HG02623 (cell line): Measurements from ENCODE around the gene SORT1.
"Not testable (repeated sequence)": the region's sequence is repeated elsewhere in the genome, so short reads cannot be mapped to it uniquely, and the experiment has no call there.

ENCODE experiments used
- ATAC-seq: cut with Tn5 transposase; IDR thresholded peaks from one replicate; pipeline ENCODE4 v1.9.1; 2021; ENCODE audit warnings: moderate library complexity; ENCODE audit not compliant: unreplicated experiment

SORT1 gene

GRCh38 chr1:109350182-109350581 lies 47.5 kb downstream of the SORT1 start:
- no peak for ATAC-seq

GRCh38 chr1:109347511-109347910 lies 50.2 kb downstream of the SORT1 start:
- no peak for ATAC-seq

GRCh38 chr1:109341944-109342930 lies 55.5 kb downstream of the SORT1 start:
- no peak for ATAC-seq

- ATAC-seq = no peak
Measured at GRCh38 chr1:109338608-109339007, 59.1 kb downstream of the SORT1 start.

DNA sequence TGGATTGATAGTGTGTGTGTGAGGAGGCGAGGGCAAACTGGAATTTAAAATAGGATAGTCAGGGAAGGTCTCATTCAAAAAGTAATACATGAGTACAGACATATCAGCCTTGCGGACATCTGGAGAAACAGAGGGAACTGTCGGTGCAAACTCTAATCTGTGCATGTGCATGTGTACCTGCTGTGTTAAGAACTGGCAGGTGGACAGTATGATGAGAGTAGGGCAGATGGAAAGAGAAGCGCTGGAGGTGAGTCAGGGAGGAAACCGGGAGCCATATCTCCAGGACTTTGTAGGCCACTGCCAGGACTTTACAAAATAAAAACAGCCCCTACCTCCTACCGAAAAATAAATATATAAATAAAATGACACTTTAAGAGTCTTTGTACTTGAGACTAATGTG lies 59.6 kb downstream of the SORT1 start:
- ATAC-seq = no peak

DNA sequence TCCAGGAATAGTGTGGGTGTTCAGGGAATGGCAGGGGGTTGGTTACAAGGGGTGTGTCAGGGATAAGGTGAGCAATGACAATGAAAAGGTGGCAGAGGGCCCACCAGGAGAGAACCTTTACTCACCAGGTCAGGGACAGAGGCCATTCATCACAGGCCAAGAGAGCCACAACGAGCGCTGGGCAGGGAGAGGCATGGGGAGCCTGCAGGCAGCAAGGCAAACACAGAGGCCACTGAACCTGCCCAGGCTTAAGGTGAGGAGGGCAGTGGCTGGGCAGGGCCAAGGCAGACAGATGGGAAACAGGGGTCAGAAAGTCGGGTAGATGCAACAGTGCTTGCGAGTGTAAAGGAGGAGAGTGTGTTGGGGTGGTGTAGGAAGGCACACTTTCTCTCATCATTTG lies 62.6 kb downstream of the SORT1 start:
- ATAC-seq = no peak

DNA sequence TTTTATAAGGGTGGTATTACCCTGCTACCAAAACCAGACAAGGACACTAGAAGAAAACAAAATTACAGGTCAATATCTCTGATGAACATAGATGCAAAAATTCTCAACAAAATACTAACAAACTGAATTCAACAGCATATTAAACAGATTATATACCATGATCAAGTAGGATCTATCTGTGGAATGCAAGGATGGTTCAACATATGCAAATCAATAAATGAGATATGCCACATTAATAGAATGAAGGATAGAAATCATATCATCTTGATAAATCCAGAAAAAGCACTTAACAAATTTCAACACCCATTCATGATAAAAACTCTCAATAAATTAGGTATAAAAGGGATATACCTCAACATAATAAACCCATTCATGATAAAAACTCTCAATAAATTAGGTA lies 66.6 kb downstream of the SORT1 start:
- ATAC-seq = no peak

DNA sequence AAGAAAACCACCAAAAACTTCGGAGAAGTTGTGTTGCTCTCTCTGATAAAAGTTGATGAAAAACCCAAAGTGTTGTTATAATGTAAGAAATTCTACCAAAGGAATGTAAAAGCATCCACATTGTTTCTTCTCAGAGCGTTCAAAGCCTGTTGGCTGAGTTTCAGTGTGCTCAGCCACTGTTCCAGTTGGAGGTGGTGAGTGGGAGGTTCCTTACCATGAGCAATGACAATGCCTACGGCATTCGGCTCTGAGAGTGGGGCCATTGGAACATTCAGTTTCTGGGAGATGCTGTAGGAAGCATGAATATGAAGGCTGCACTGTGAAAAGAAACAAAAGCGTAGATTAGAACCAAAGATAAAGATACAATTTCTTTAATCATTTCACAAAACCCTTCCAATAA lies 70.4 kb downstream of the SORT1 start:
- ATAC-seq = no peak

DNA sequence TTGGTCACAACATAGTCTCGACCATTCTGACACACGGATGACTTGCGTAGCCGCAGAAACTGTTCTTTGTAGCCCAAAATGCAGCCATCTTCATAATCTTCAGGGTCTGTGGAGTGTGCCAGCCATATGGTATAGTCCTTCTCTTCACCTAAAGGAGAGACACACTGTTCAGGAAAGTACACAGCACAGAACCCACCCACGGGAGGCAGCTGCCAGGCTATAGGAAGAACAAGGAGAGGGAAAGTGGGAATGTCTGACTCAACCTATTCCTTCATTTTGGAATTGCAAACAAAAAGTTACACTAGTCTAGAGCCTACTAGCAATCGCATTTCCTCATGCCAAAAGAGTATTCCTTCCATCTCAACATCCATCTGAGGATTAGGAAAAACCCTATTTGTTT lies 74.7 kb downstream of the SORT1 start:
- ATAC-seq = no peak

DNA sequence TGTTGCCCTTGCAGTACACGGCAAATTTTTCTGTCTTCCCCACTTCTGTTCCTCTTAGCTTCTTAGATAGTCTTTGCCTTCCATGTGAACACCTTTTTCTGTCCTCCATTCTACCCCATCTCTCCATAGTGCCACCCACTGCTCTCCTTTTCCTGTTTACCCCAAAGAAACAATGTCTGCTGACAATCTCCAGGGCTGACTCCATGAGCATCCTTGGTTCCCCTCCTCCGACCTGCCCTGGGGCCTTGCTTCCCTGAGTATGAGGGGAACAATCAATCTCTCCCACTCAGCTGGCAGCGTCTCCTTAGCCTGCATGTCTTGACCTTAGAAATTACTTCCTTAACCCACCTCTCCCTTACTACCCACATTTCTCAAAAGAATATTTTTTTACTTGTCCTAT lies 78.6 kb downstream of the SORT1 start:
- no peak for ATAC-seq

GRCh38 chr1:109316506-109316905 lies 81.2 kb downstream of the SORT1 start:
- ATAC-seq = no peak

- no peak for ATAC-seq
Measured at GRCh38 chr1:109315288-109315687, 82.4 kb downstream of the SORT1 start.

DNA sequence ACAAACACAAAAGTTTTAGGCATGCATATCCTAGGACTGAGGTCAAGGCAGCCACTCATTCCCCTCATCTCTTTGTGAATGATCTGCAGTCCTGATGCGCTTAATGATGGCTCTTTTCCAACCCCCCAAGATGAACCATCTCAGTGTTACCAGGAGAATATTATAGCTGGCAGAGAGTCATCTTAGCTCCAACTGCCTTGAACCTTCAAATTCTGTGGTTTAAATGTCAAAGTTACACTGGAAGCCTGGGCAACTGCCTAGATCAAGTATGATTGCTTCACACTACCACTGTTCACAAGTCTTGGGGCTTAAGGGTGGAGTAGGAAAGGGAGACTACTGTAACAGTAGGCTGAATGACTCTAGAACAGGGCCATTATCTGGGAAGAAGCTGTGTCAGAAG lies 82.9 kb downstream of the SORT1 start:
- no peak for ATAC-seq

GRCh38 chr1:109312978-109313775 lies 84.5 kb downstream of the SORT1 start:
- ATAC-seq = no peak

- ATAC-seq = no peak
Measured at GRCh38 chr1:109312246-109312645, 85.5 kb downstream of the SORT1 start.

DNA sequence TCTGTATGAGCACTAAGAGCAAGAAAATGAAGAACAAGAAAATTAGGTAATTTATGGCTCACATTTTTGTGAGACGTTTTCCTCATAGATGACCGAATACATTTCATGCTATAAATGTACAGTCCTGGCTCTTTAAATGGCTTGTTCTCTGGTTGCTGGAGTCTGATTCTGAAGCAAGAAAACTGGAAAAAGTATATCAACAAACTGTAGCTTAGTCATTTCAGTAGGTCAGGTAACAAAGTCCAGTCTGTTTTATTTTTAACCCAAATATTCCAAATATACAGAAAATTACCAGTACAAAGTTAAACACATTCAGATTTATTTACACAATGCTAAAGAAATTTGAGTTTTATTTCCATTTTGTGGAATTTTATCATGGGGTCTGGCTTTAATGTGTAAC lies 88.4 kb downstream of the SORT1 start:
- no peak for ATAC-seq

DNA sequence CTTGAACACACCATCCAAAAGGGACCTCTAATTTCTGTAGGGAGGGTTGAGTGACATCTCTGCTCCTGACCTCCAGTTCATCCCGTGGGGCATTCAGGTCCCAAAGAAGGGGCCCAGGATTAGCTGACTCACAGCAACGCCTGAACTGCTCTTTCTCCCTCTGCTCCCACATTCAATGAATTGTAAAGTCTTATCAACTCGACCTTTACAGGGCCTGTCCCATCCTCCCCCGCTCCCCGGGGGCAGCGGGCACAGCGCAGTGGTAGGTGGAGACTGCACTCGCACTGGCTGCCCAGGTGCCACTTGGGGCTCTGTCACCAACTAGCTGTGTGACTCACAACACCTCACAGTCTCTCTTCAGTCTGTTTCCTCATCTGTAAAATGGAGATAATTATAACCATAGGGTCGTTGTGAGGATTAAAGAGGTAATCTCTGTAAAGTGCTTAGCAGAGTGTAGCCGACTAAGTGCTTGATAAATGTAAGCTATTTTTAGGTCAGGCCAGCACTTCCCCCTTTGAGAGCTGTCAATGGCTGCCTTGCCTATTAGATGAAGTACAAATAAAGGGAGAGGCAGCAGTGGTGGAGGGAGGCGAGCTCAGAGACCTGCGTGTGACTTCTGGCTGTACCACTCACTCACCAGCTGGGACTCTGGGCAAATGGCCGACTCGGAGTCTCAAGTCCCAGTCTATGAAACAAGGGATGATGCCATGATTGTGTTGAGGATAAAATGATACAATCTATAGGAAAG lies 90.3 kb downstream of the SORT1 start:
- ATAC-seq = no peak

- ATAC-seq = no peak
Measured at GRCh38 chr1:109306832-109307273, 90.9 kb downstream of the SORT1 start, which contains the start of gene MYBPHL. TSS of gene MYBPHL (minus strand) at chr1:109307011. CDS start at chr1:109306991, 20 bp downstream.

- ATAC-seq = not testable (repeated sequence)
Measured at GRCh38 chr1:109305991-109306390, 91.7 kb downstream of the SORT1 start.

GRCh38 chr1:109304226-109304920 lies 93.3 kb downstream of the SORT1 start:
- ATAC-seq = no peak
